Body of pancreas (tissue), 4 donors: Measurements from ENCODE around the gene RACK1. TPM values are rescaled to one million over a fixed set of nuclear protein-coding genes. Genes with fewer than 3 reads are reported as not detected.

Source experiments
- ATAC-seq: fragments of 150-250 bp; one replicate; pipeline ENCODE4 v1.9.1; 2016
- DNase-seq, 4 donors: peaks; one replicate each; pipeline ENCODE4 v3.0.0-alpha.2; 2019
- H3K27ac ChIP-seq, 4 donors: fragments of 200-600 bp; sonication (generic); 1 replicate in 3 of 4; 2 replicates in 1 of 4; pipeline versions ENCODE4 v1.5.1 to v1.6.1; 2016 to 2019; ENCODE audit warnings: mild to moderate bottlenecking in 1 of 4, mixed read lengths in 1 of 4, moderate library complexity in 1 of 4
- H3K27me3 ChIP-seq, 2 donors: fragments of 200-600 bp; sonication (generic); one replicate each; pipeline ENCODE4 v1.6.0; 2016; ENCODE audit warnings: mild to moderate bottlenecking in 1 of 2
- H3K36me3 ChIP-seq, 2 donors: fragments of 200-600 bp; sonication (generic); replicated peaks in 1 of 2; 2 replicates each; pipeline ENCODE4 v1.5.1; 2016; ENCODE audit warnings: low read depth in 2 of 2; ENCODE audit not compliant: insufficient read depth in 1 of 2
- H3K4me1 ChIP-seq: fragments of 200-600 bp; sonication (generic); one replicate; pipeline ENCODE4 v1.6.0; 2016
- H3K4me3 ChIP-seq, 2 donors: fragments of 200-600 bp; sonication (generic); 1 replicate in 1 of 2; 2 replicates in 1 of 2; pipeline ENCODE4 v1.5.1; 2016 to 2019
- H3K9me3 ChIP-seq, 3 donors: fragments of 200-600 bp; sonication (generic); 1 replicate in 2 of 3; 2 replicates in 1 of 3; pipeline ENCODE4 v1.5.1; 2016
- POLR2A ChIP-seq, 3 donors: fragments of 450-650 bp; IDR thresholded peaks; one replicate each; pipeline ENCODE4 v1.6.1; 2016; ENCODE audit warnings: antibody characterized with exemption in 3 of 3, mild to moderate bottlenecking in 2 of 3
- WGBS, 2 donors: methylation state at CpG; one replicate each; pipeline ENCODE4 v1.1.5; 2017; 5-methylcytosine and 5-hydroxymethylcytosine counted together
- intact Hi-C: fragments of 100-400 bp; cut with DNase I; formaldehyde crosslinking; loops from one replicate; pipeline ENCODE4 v1.15.1; 2023
- total RNA-seq, 2 donors: library from RNA; depleted of rRNA; stranded (reverse); fragments of >200 nt; gene quantifications; one replicate each; pipeline ENCODE4 v1.1.0, GENCODE V29; 2016
- TF ChIP-seq, protein P1 (sequence below), 7 experiments: fragments of 450-650 bp in 4 of 7; fragments of 200-600 bp in 3 of 7; sonication (generic) in 3 of 7; IDR thresholded peaks; one replicate each; pipeline ENCODE4 v1.5.1; 2016 to 2019; ENCODE audit warnings: antibody characterized with exemption in 7 of 7

The RACK1 gene
- total RNA-seq, 2 donors from 2014 or later, result 1,136 to 1,977 TPM

DNA sequence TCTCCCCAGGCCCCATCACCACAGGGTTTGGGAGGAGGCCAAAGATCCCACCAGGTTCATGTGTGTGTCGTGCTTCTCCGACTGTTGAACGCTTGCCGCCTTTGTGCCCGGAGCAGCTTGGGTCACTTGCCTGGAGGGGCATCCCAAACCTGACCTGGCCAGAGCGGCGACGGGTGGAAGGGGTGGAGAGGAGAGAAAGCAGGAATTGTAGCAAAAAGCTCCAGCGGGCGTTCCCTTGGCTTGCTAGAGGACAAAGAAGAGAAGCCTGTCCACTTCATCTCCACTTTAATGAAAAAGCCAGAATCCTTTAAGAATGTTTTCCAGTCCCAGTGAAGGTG lies 23.6 kb downstream of the RACK1 start:
- WGBS, 2 donors, result 88 to 93% methylated on average over 10 of the region's 10 CpGs
- H3K4me3 ChIP-seq, result no peak overlapping the region
- no peak overlapping the region for H3K27ac ChIP-seq
- no peaks in the 10 kb centered on the region for H3K36me3 ChIP-seq
- peaks cover 39% of the 10 kb centered on the region for H3K4me1 ChIP-seq
- ATAC-seq (no peak), DNase-seq (no peak)
- no peaks in the 10 kb centered on the region for H3K27me3 ChIP-seq
- no peak for TF ChIP-seq POLR2A (IDR thresholded peaks at IDR 0.05)
- TF ChIP-seq, protein P1, sequence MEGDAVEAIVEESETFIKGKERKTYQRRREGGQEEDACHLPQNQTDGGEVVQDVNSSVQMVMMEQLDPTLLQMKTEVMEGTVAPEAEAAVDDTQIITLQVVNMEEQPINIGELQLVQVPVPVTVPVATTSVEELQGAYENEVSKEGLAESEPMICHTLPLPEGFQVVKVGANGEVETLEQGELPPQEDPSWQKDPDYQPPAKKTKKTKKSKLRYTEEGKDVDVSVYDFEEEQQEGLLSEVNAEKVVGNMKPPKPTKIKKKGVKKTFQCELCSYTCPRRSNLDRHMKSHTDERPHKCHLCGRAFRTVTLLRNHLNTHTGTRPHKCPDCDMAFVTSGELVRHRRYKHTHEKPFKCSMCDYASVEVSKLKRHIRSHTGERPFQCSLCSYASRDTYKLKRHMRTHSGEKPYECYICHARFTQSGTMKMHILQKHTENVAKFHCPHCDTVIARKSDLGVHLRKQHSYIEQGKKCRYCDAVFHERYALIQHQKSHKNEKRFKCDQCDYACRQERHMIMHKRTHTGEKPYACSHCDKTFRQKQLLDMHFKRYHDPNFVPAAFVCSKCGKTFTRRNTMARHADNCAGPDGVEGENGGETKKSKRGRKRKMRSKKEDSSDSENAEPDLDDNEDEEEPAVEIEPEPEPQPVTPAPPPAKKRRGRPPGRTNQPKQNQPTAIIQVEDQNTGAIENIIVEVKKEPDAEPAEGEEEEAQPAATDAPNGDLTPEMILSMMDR (IDR thresholded peaks at IDR 0.05), result no peak
- H3K9me3 ChIP-seq, result no peaks in the 10 kb centered on the region
- intact Hi-C loops, result no loop called here

DNA sequence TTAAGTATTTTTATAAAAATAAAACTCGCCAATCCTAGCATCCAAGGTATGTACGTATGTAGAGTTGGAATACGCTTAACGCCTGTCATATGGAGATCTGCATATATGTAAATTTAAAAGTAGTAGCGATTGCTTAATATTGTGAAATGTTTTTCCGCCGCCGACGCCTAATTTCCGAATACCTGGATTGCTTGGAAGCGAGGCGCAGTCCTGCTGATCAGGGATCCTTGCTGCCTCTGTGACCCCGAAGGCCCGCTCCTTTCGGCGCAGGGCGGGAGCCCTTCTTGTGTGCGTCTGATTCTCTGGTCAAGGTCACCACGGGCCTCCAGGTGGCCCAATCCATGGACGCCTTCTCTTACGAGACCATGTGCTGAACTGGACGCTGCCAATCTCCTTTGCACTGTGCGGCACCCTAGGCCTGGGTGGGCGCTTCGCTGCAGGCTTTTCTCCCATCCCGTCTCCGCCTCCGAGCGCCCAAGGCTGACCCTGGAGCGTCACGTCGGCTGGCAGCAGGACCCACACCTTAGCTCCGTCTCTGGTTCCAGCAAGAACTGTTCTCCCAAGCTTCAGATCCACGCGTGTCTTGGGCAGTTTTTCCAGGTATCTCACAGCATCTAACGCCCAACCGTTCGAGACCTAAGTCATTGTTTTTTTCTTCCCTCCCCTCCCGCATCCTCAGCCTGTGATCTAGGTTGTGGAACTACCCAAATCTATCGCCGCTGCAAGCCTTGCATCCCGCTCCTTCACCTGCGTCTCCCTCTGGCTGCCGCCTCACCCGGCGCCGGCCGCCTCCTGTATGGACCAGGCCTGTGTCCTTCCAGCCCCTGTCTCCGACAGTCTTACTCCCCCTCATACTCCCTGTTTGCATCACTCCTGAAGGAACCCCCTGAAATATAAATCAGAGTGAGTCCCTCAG lies 24.2 kb downstream of the RACK1 start:
- intact Hi-C loops, result no loop called here

DNA sequence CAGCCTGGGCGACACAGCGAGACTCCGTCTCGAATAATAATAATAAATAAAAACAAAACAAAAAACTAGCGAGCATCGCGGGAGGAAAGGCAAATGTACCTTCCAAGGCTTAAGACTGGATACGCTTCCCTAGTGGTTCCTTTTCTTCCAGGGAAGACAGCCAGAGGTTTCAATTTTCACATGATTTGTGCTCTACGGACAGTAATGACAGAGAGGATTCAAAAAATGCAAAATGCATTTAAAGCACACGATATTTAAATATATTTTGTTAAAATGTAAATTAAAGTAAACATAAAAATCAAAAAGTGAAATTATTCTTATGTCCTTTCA lies 24.9 kb downstream of the RACK1 start:
- DNase-seq, result no peak
- TF ChIP-seq, protein P1 (IDR thresholded peaks at IDR 0.05), result no peak
- TF ChIP-seq POLR2A (IDR thresholded peaks at IDR 0.05), result no peak
- whole genome bisulfite sequencing, 2 donors, result 31 to 39% methylated on average over 10 of the region's 10 CpGs
- Histone ChIP-seq H3K9me3 (no peaks in the 10 kb centered on the region), H3K36me3 (no peaks in the 10 kb centered on the region), H3K4me3 (no peak overlapping the region), H3K27ac (peak overlapping the region in 3 of 4 donors; percentile 46 to 78 (median 60)), H3K4me1 (peaks cover 26% of the 10 kb centered on the region), H3K27me3 (no peaks in the 10 kb centered on the region)
- no peak for ATAC-seq
- intact Hi-C loops, result no loop called here

More for the DNA sequence above, 24.2 kb downstream of the RACK1 start:
- Histone ChIP-seq H3K9me3 (no peaks in the 10 kb centered on the region), H3K36me3 (no peaks in the 10 kb centered on the region), H3K4me1 (peaks cover 33% of the 10 kb centered on the region), H3K4me3 (no peak overlapping the region), H3K27me3 (no peaks in the 10 kb centered on the region), H3K27ac (no peak overlapping the region)
- ATAC-seq, result no peak
- 61 to 67% methylated on average over 36 to 49 of the region's 49 CpGs for WGBS, 2 donors
- TF ChIP-seq, protein P1 (IDR thresholded peaks at IDR 0.05), result no peak
- TF ChIP-seq POLR2A (IDR thresholded peaks at IDR 0.05), result no peak
- no peak for DNase-seq

DNA sequence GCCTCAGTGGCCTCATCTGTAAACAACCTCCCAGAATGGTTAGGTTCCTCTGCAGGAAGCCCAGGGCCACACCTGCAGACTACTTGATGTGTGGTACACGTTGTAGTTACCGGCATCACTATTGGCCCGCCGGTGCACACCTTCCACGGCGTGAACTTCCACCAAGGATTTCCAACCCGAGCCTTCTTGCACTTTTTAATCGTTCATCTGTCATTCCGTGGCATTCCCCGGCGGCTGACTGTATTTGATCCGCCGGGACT lies 26.0 kb downstream of the RACK1 start:
- intact Hi-C loops, result no loop called here
- Histone ChIP-seq H3K9me3 (no peaks in the 10 kb centered on the region), H3K4me1 (peaks cover 32% of the 10 kb centered on the region), H3K4me3 (no peak overlapping the region), H3K27ac (peak overlapping the region; percentile 35 to 78 (median 57)), H3K36me3 (no peaks in the 10 kb centered on the region), H3K27me3 (no peaks in the 10 kb centered on the region)
- WGBS, 2 donors, result 2 to 3% methylated on average over 13 of the region's 13 CpGs
- TF ChIP-seq, protein P1 (IDR thresholded peaks at IDR 0.05), result no peak
- no peak for TF ChIP-seq POLR2A (IDR thresholded peaks at IDR 0.05)
- DNase-seq (peak in 2 of 4 donors; percentile 42 to 46), ATAC-seq (peak; percentile 3)
